ENCODE data around the gene DEPP1.

DEPP1 gene

DNA sequence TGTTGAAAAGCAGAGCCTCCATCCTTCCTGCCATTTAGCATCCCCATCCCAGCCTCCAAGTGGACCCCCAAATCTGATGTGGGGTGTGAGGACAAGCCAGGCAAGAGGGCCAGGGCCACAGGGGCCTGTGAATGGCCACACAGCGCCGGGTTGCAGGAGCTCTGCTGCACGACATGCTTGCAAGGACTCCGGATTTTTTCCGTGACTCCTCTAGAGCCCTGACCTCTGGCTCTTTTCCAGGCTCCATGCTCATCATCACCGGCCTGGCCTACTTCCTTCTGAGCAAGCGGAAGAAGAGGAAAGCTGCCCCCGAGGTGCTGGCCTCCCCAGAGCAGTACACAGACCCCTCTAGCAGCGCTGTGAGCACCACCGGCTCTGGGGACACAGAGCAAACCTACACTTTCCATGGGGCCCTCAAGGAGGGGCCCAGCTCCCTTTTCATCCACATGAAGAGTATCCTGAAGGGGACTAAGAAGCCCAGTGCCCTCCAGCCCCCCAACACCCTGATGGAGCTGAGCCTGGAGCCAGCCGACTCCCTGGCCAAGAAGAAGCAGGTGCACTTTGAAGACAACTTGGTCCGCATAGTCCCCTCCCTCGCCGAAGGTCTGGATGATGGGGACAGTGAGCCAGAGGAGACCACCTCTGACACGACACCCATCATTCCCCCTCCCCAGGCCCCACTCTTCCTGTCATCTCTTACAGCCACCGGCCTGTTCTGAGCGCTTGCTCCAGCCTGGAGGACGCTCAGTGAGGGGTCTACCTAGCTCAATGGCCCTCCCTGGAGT, 44.0 kb downstream of the DEPP1 start:
- no peaks in the 10 kb centered on the region for H3K4me1 ChIP-seq (ENCODE audit: insufficient read depth, poor library complexity, severe bottlenecking)
- TF ChIP-seq, protein P1, sequence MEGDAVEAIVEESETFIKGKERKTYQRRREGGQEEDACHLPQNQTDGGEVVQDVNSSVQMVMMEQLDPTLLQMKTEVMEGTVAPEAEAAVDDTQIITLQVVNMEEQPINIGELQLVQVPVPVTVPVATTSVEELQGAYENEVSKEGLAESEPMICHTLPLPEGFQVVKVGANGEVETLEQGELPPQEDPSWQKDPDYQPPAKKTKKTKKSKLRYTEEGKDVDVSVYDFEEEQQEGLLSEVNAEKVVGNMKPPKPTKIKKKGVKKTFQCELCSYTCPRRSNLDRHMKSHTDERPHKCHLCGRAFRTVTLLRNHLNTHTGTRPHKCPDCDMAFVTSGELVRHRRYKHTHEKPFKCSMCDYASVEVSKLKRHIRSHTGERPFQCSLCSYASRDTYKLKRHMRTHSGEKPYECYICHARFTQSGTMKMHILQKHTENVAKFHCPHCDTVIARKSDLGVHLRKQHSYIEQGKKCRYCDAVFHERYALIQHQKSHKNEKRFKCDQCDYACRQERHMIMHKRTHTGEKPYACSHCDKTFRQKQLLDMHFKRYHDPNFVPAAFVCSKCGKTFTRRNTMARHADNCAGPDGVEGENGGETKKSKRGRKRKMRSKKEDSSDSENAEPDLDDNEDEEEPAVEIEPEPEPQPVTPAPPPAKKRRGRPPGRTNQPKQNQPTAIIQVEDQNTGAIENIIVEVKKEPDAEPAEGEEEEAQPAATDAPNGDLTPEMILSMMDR (IDR thresholded peaks at IDR 0.05; ENCODE audit: poor library complexity, severe bottlenecking), result no peak
- no peak for ATAC-seq (ENCODE audit: low read depth)

DNA sequence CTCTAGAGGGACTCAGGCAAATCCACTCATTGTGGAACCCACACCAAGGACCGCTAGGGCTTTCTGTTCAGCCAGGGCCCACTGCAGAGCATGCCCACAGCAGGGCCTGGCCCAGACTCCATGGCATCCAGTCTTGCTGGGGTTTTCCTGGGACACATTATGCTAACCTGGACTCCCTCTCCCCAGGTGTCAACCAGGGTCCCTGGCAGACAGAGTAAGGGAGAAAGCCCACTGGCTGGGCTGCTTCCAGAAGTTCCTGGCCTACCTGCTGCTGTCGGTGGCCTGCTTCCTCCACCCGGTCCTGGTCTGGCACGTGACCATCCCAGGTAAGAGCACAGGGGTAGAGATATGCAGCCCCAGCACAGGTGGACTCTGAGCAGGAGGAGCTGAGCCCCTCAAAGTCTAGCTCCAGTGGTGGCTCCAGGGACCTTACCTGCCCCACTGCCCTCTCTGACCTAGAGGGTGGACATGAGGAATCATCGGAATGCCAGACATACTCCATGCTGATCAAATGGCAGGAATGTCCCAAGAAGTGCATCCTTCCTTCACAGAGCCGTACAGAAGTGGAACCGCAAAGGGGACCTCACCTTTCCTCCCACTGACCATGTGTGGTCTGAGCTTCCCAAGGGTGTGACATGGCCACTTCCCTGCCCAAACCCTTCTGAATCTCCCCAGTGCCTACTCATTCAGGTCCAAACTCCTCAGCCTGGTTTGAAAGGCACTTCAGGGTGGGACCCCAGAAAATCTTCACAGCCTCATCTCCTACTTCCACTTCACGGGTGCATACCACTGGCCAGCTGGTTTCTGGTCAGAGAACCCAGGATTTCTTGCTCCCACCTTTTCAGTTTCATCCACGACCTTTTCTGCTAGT, 44.9 kb downstream of the DEPP1 start:
- Histone ChIP-seq H3K9me3 (ENCODE audit: severe bottlenecking) (no peaks in the 10 kb centered on the region), H3K4me1 (ENCODE audit: insufficient read depth, poor library complexity, severe bottlenecking) (no peaks in the 10 kb centered on the region), H3K4me3 (ENCODE audit: severe bottlenecking) (no peak overlapping the region), H3K36me3 (ENCODE audit: low read depth) (no peaks in the 10 kb centered on the region), H3K27me3 (ENCODE audit: insufficient read depth, poor library complexity, severe bottlenecking) (no peaks in the 10 kb centered on the region), H3K27ac (ENCODE audit: poor library complexity, severe bottlenecking) (no peak overlapping the region)
- DNase-seq (ENCODE audit: low spot score) (no peak), ATAC-seq (ENCODE audit: low read depth) (no peak)
- TF ChIP-seq, protein P1 (IDR thresholded peaks at IDR 0.05; ENCODE audit: poor library complexity, severe bottlenecking), result no peak

More for the DNA sequence above, 44.0 kb downstream of the DEPP1 start:
- no peak for DNase-seq (ENCODE audit: low spot score)
- Histone ChIP-seq H3K9me3 (ENCODE audit: severe bottlenecking) (no peaks in the 10 kb centered on the region), H3K36me3 (ENCODE audit: low read depth) (no peaks in the 10 kb centered on the region), H3K27ac (ENCODE audit: poor library complexity, severe bottlenecking) (no peak overlapping the region), H3K27me3 (ENCODE audit: insufficient read depth, poor library complexity, severe bottlenecking) (no peaks in the 10 kb centered on the region), H3K4me3 (ENCODE audit: severe bottlenecking) (no peak overlapping the region)

DNA sequence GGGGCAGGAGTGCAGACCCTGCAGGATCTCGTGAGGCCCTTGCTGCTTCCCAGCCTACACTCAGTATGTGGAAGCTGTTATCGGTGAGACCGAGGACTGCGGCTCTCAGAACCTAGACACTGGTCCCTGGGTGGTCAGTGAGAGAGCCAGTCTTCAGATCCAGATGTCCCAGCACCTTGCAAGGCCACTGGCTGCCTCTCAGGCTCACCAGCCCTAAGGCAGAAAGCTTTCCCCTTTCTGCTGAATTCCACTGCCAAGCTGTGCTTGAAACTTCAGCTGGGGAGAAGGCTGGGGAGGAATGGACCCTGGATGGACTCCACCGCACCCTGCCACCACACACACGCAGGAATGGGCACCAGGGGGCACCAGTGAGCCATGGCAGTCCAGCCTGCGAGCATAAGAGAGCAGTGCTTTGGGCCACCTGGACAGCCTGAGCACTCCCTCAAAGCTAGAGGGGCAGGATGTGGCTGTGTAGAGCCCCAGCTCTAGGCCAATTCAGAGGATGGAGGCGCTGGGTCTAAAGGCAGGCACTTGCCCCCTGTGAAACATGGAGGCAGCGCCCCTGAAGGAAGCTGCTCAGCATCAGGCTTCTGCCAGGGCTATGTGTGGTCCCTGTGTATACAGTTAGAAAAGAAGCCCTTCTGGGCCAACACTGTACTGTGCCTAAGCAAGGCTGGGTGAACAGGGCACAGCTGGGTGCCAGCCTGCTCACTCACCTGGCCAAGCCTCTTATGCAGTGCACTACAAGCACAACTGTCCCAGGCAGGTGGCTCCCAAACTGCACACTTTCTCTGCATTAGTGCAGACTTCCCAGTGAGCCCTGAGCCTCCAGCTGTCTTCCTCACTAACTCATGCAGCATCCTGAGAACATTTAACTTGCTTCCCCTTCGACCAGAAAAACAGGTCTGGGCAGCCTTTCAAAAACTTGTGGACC, 45.8 kb downstream of the DEPP1 start:
- TF ChIP-seq, protein P1 (IDR thresholded peaks at IDR 0.05; ENCODE audit: poor library complexity, severe bottlenecking), result peak; percentile 90

DNA sequence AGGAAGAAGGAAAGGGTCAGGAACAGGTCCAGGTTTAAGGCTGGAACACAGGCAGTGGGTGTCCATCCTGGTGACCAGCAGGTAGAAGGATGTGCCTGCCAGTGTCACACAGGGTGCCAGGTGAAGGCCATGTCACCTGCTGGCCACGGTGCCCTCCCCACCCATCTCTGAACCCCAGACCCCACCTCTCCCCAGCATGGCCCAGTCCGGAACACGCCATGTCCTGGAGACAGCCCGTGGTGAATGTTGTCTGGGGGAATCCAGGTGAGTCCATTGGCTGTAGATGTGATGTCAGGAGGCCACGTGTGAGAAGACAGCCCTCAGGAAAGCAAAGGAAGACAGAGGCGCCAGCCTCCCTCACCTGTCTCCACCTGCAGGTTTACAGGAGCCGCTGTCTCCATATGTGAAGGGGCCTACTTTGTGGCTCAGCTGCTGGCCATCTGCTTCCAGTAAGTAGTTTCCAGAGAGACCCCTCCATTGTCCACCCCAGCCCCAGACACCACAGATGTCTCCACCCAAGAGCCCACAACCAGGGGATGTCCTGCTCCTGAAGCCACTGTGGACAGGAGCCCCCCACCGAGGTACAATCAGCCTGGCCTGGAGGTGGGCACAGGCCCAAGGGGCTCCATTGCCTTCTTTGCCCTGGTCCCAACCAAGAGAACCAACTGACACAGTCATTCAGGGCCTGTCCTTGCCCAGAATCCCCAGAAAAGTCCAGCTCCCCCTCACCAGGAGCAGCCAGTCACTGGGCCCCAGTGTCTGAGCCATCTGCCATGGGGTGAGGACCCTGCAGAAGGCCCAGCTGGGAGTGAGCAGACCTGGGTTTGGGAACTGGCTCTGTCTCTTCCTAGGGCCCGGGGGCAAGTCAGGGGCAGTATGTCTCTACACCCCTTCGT, 46.7 kb downstream of the DEPP1 start:
- H3K27ac ChIP-seq (ENCODE audit: poor library complexity, severe bottlenecking), result no peak overlapping the region
- H3K27me3 ChIP-seq (ENCODE audit: insufficient read depth, poor library complexity, severe bottlenecking), result no peaks in the 10 kb centered on the region
- ATAC-seq (ENCODE audit: low read depth), result no peak
- H3K9me3 ChIP-seq (ENCODE audit: severe bottlenecking), result no peaks in the 10 kb centered on the region
- no peaks in the 10 kb centered on the region for H3K36me3 ChIP-seq (ENCODE audit: low read depth)
- no peak for DNase-seq (ENCODE audit: low spot score)
- TF ChIP-seq, protein P1 (IDR thresholded peaks at IDR 0.05; ENCODE audit: poor library complexity, severe bottlenecking), result no peak
- no peaks in the 10 kb centered on the region for H3K4me1 ChIP-seq (ENCODE audit: insufficient read depth, poor library complexity, severe bottlenecking)
- H3K4me3 ChIP-seq (ENCODE audit: severe bottlenecking), result no peak overlapping the region

More for the DNA sequence above, 45.8 kb downstream of the DEPP1 start:
- peak; percentile 90 for ATAC-seq (ENCODE audit: low read depth)
- H3K27me3 ChIP-seq (ENCODE audit: insufficient read depth, poor library complexity, severe bottlenecking), result no peaks in the 10 kb centered on the region
- no peaks in the 10 kb centered on the region for H3K9me3 ChIP-seq (ENCODE audit: severe bottlenecking)
- no peaks in the 10 kb centered on the region for H3K36me3 ChIP-seq (ENCODE audit: low read depth)
- no peak overlapping the region for H3K27ac ChIP-seq (ENCODE audit: poor library complexity, severe bottlenecking)
- no peak overlapping the region for H3K4me3 ChIP-seq (ENCODE audit: severe bottlenecking)
- no peaks in the 10 kb centered on the region for H3K4me1 ChIP-seq (ENCODE audit: insufficient read depth, poor library complexity, severe bottlenecking)
- DNase-seq (ENCODE audit: low spot score), result no peak
